ENCODE data around the gene C9orf78.

GRCh38 chr9:129851821-129852220 is 16.7 kb upstream of the C9orf78 start:
- no peak for TF ChIP-seq POLR2AphosphoS5 (IDR thresholded peaks at IDR 0.05; ENCODE audit: low read depth, low read length)
- no peak for TF ChIP-seq TAF1 (IDR thresholded peaks at IDR 0.05; ENCODE audit: low read depth, low read length)
